SK-N-MC (cell line): ENCODE data around the gene PLOD2.

Experiments used
- DNase-seq: peaks from one replicate; pipeline ENCODE4 v3.0.0-alpha.2; 2011; ENCODE audit warnings: low read depth, low spot score
- H3K27ac ChIP-seq: fragments of 200-600 bp; sonication (generic); 2 replicates; pipeline ENCODE4 v1.5.1; 2016; ENCODE audit warnings: mixed run types
- H3K36me3 ChIP-seq: fragments of 200-600 bp; sonication (generic); 2 replicates; pipeline ENCODE4 v1.6.1; 2017; ENCODE audit warnings: antibody characterized with exemption, low read length, mixed read lengths; ENCODE audit not compliant: insufficient read depth
- H3K4me3 ChIP-seq: fragments of 200-600 bp; sonication (generic); 2 replicates; pipeline ENCODE4 v1.5.1; 2016
- H3K9ac ChIP-seq: fragments of 200-600 bp; sonication (generic); 2 replicates; pipeline ENCODE4 v1.8.0; 2017; ENCODE audit warnings: mixed run types, mixed read lengths; ENCODE audit not compliant: insufficient read length
- H3K9me3 ChIP-seq: fragments of 200-600 bp; sonication (generic); 2 replicates; pipeline ENCODE4 v1.6.1; 2017; ENCODE audit warnings: low read depth, mild to moderate bottlenecking, antibody characterized with exemption, low read length, moderate library complexity, mixed read lengths
- EZH2 ChIP-seq: fragments of 200-600 bp; sonication (generic); IDR thresholded peaks from one replicate; pipeline ENCODE4 v1.6.1; 2017; ENCODE audit warnings: antibody characterized with exemption
- FOXP2 ChIP-seq: optimal IDR thresholded peaks from 2 replicates; pipeline ENCODE3; 2011; ENCODE audit warnings: mild to moderate bottlenecking, moderate library complexity; ENCODE audit not compliant: insufficient read depth; ENCODE audit errors: extremely low read length, control extremely low read depth
- POLR2AphosphoS5 ChIP-seq: IDR thresholded peaks from 2 replicates; pipeline ENCODE4 v1.6.1; 2012; ENCODE audit warnings: mild to moderate bottlenecking, low read depth, low read length, borderline replicate concordance

Gene PLOD2

DNA sequence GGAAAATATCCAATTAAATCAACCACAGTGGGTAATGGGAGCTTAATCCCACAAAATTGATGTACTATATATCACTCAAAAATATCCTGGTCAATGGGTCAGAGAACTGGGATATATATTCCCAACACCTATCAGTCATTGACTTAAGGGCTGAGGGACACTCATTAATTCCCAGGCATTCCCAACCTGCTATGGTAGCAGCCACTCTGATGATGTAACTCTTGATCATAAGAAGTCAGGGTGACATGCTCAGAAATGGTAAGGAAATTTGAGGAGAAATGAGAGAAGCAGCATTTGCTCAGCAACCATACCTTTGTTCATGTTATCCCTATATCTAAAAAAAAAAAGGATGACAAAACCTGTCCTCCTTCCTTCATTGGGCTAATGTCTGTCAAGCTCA, 3.1 kb upstream of the PLOD2 start:
- H3K27ac ChIP-seq, result no peak overlapping the region
- H3K4me3 ChIP-seq, result no peak overlapping the region
- TF ChIP-seq FOXP2 (no peak), EZH2 (no peak), POLR2AphosphoS5 (no peak)
- DNase-seq, result no peak
- no peaks in the 10 kb centered on the region for H3K36me3 ChIP-seq
- H3K9ac ChIP-seq, result no peak overlapping the region
- no peaks in the 10 kb centered on the region for H3K9me3 ChIP-seq

DNA sequence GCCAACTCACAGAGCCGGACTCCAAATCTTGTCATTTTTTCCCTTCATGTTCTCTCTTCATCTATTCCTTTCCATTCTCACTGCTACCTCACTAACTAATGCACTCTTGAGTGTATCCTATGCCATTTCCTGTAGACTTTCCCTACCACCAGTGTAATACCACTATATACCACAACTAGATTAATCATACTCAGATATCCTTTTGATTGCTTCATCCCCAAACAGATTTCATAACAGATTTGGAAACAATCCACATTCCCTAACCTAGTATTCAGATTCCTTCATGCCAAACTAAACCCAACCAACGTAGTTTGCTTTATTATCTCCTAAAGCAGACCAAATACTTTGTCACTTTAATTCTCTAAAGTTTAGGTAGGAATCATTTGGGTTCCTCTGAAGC, 2.6 kb upstream of the PLOD2 start:
- no peak overlapping the region for H3K27ac ChIP-seq
- H3K36me3 ChIP-seq, result no peaks in the 10 kb centered on the region
- no peak overlapping the region for H3K9ac ChIP-seq
- H3K9me3 ChIP-seq, result no peaks in the 10 kb centered on the region
- TF ChIP-seq EZH2, result no peak
- TF ChIP-seq POLR2AphosphoS5, result no peak
- no peak for TF ChIP-seq FOXP2
- peak; percentile 72 for DNase-seq
- H3K4me3 ChIP-seq, result no peak overlapping the region

DNA sequence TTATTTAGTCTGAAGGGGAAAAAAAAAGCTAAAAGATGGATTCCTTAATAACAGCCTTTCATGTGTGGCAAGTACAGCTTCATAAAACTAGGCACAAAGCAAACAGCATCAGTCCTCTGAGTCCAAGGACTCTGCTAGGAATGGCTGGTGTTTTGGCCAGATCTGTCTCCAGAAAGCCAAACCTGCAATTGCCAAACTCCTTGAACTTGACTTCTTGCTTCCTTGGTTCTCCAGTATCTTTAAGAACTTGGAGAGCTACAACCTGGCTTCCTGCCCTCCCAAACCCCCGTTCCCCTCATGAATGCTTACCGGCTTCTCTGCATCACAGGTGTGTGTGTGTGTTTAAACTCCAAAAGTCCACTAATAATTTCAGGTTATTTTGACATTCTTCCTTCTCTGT, 1.6 kb upstream of the PLOD2 start:
- H3K9ac ChIP-seq, result no peak overlapping the region
- H3K36me3 ChIP-seq, result no peaks in the 10 kb centered on the region
- TF ChIP-seq FOXP2, result no peak
- no peak overlapping the region for H3K27ac ChIP-seq
- H3K9me3 ChIP-seq, result no peaks in the 10 kb centered on the region
- no peak for DNase-seq
- H3K4me3 ChIP-seq, result no peak overlapping the region

DNA sequence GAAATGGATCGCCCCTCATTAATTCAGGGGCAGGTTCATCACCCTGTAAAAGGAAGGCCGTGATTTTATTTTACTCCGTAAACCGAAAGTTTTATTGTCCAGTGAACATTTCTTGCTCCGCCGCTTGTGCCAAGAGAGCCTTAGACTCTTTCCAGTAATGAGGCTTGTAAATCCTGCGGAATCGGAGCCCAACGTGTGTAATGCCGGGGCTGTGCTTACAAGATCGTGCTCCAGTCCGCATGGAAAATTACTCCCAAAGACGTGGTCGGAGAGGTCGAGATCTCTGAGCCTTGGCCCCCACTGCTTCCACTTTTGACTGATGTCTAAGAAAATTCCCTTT, 649 bp upstream of the PLOD2 start:
- H3K4me3 ChIP-seq, result peak overlapping the region; percentile 92
- no peaks in the 10 kb centered on the region for H3K36me3 ChIP-seq
- no peak for TF ChIP-seq EZH2
- TF ChIP-seq FOXP2, result no peak
- TF ChIP-seq POLR2AphosphoS5, result no peak
- H3K27ac ChIP-seq, result peak overlapping the region; percentile 73; the same call in 1 of the 2 replicates
- H3K9ac ChIP-seq, result peak overlapping the region; percentile 88
- no peaks in the 10 kb centered on the region for H3K9me3 ChIP-seq
- no peak for DNase-seq

DNA sequence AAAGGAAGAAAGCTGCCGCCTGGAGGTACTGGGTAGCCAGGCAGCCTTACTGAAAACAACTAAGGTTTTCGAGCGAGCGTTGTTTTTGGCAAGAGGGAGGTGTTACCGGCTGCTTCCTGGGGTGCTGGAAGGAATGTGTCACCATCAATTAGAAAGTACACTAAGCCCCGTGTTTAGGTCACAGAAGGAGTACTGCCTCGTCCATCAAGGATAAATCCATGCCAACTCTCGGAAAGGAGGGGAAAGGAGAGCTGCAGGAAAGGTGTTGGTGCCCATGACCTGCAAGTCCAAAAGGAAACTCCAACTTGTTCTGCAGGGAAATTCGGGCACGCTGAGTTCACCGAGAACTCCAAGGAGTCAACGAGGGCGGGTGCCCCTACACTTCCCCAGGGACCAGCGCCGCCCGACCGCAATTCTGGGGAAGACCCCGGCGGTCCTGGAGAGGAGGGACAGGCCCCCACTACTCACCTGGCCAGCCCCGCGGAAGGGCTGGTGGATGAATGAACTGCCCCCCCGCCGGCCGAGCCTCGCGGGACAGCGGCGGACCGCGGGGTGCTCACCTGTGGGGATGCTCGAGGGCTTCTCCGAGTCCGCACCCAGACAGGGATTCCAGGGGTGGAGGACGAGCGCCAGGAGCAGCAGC, 542 bp downstream of the PLOD2 start:
- H3K27ac ChIP-seq, result peak overlapping the region; percentile 77
- no peaks in the 10 kb centered on the region for H3K36me3 ChIP-seq
- TF ChIP-seq EZH2 (no peak), POLR2AphosphoS5 (no peak)
- H3K4me3 ChIP-seq, result peak overlapping the region; percentile 92
- H3K9ac ChIP-seq, result peak overlapping the region; percentile 88
- no peaks in the 10 kb centered on the region for H3K9me3 ChIP-seq
- peak; percentile 66 for DNase-seq

DNA sequence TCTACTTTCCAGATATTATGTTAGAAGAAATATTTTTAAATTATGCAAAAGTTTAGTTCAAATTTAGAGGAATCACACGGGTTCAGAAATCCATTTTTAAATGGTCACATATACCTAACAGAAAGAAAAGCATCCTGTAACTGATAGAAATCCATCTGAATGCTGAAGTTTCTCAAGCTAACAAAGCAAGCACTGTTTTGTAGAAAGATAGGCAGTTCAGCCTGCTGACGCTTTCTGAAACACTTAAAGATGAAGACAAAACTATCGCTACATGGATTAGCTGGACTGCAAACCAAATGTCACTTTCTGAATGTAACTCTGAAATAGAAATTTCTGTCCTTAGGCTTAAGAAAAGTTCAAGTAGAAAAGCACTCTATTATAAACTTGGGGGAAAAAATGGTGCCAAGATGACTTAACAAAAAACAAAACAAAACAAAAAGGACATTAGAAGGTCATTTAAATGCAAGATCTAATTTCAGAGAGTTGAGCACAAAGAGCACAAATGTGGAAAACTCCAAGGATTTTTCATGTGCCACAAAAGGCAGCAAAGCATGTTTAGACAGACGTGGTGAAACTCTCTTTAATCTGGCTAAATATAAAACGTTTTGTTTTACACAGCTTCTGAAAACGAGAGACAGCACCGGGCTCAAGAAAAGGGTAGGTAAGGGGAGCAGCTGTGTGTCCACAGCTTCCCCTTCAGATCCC, 1.2 kb downstream of the PLOD2 start:
- Histone ChIP-seq H3K27ac (peak overlapping the region; percentile 77), H3K9me3 (no peaks in the 10 kb centered on the region), H3K4me3 (peak overlapping the region; percentile 92), H3K9ac (peak overlapping the region; percentile 88), H3K36me3 (no peaks in the 10 kb centered on the region)
- no peak for DNase-seq
- TF ChIP-seq POLR2AphosphoS5 (no peak), FOXP2 (no peak), EZH2 (no peak)

DNA sequence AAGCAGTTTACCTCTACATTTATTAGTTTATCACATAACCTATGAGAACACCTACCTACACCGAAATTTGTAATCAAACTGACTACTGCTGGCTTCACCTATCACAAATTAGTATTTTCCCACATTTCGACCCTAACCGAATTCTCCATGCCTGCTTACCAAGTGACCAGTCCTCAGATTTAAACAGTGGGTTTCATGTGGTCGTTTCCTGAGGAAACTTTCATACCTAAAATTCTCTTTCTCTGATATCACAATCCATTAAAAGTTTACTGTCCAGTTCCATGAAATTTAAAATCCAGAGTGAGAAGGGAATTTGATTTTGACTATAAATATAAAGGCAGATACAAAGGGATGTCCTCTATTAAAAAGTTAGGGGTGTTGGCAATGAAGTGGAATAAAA, 1.9 kb downstream of the PLOD2 start:
- Histone ChIP-seq H3K9me3 (no peaks in the 10 kb centered on the region), H3K36me3 (no peaks in the 10 kb centered on the region), H3K4me3 (peak overlapping the region; percentile 92), H3K27ac (peak overlapping the region; percentile 77), H3K9ac (peak overlapping the region; percentile 88)
- DNase-seq, result no peak
- no peak for TF ChIP-seq FOXP2
- no peak for TF ChIP-seq EZH2
- no peak for TF ChIP-seq POLR2AphosphoS5

DNA sequence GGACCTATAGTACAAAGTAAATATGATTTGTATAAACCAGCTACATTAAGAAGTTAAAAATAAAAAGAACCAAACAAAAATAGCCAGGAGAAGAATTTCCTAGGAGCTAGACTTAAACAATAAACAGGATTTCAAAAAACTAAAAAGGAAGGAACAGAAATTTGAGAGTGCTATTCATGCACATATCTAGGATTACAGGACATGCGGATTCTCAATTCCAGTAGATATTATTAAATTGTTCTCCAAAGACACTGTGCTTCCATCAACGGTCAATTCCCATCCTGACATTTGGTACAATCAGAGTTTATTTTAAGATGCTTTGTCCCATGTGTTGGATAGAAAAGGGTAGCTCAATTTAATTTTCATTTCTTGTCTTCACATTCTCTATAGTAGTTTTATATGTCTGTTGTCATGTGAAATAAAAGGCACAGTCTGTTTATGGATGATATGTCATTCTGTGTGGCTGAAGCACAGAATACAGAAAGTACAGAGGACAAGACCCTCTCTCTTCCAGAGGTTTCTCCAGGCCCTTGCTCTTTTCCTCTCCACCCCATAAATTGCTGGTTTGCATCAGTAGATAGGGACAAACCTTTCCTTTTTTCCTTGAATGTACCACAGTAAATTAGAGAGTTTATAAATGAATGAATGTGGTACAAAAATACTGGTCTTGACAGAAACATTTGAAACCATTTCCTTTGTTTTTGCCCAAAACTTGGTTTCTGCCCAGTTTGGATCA, 3.5 kb downstream of the PLOD2 start:
- peak overlapping the region; percentile 92; the same call in 1 of the 2 replicates for H3K4me3 ChIP-seq

More for the DNA sequence above, 3.5 kb downstream of the PLOD2 start:
- Histone ChIP-seq H3K9me3 (no peaks in the 10 kb centered on the region), H3K36me3 (no peaks in the 10 kb centered on the region), H3K27ac (peak overlapping the region; percentile 66), H3K9ac (peak overlapping the region; percentile 88)
- no peak for TF ChIP-seq EZH2
- no peak for TF ChIP-seq POLR2AphosphoS5
- TF ChIP-seq FOXP2, result no peak
- DNase-seq, result no peak
